Calu3 (cell line): ENCODE results near the gene TBCA. TPM values are rescaled to one million over a fixed set of nuclear protein-coding genes. Genes with fewer than 3 reads are reported as not detected.

Experiments used
- BruUV-seq: library from RNA; stranded (reverse); fragments of 400-500 nt; replicated peaks from 2 replicates; lab custom pipeline; 2021; lab: Mats Ljungman, UMichigan
- CTCF ChIA-PET: fragments of 300-600 bp; sonication (Branson Sonifier 250); formaldehyde crosslinking; loops from one replicate; lab custom pipeline; 2022; ENCODE audit warnings: antibody characterized with exemption; lab: Charles Lee
- DNase-seq: peaks from one replicate; pipeline ENCODE4 v3.0.0; 2022
- H3K27ac Mint-ChIP-seq: one replicate; pipeline ENCODE4 v1.8.0; 2022; ENCODE audit warnings: mixed read lengths; ENCODE audit not compliant: unreplicated experiment
- H3K27me3 Mint-ChIP-seq: one replicate; pipeline ENCODE4 v1.8.0; 2022; ENCODE audit warnings: mixed read lengths; ENCODE audit not compliant: unreplicated experiment
- H3K36me3 Mint-ChIP-seq: one replicate; pipeline ENCODE4 v1.8.0; 2022; ENCODE audit warnings: mild to moderate bottlenecking, moderate library complexity, mixed read lengths; ENCODE audit not compliant: insufficient read depth, unreplicated experiment
- H3K4me1 Mint-ChIP-seq: one replicate; pipeline ENCODE4 v1.8.0; 2022; ENCODE audit warnings: mild to moderate bottlenecking, low read depth, mixed read lengths; ENCODE audit not compliant: unreplicated experiment
- H3K4me3 Mint-ChIP-seq: one replicate; pipeline ENCODE4 v1.8.0; 2022; ENCODE audit warnings: mild to moderate bottlenecking, low read depth, moderate library complexity, mixed read lengths; ENCODE audit not compliant: unreplicated experiment
- H3K9me3 Mint-ChIP-seq: one replicate; pipeline ENCODE4 v1.8.0; 2022; ENCODE audit warnings: low read depth, mixed read lengths; ENCODE audit not compliant: unreplicated experiment
- intact Hi-C: fragments of 100-400 bp; cut with micrococcal nuclease; formaldehyde crosslinking; loops from one replicate; pipeline ENCODE4 v1.10.0; 2022; ENCODE audit not compliant: unreplicated experiment
- total RNA-seq: library from RNA; stranded (reverse); gene quantifications from 2 replicates; pipeline ENCODE4 v1.2.3, GENCODE V29; 2022
- TF ChIP-seq, protein P1 (sequence below): fragments of 200-600 bp; IDR thresholded peaks from one replicate; pipeline ENCODE4 v1.8.0; 2022; ENCODE audit warnings: antibody characterized with exemption; ENCODE audit not compliant: unreplicated experiment

TBCA gene
- total RNA-seq, 1 experiment from 2014 or later = 310 TPM

DNA sequence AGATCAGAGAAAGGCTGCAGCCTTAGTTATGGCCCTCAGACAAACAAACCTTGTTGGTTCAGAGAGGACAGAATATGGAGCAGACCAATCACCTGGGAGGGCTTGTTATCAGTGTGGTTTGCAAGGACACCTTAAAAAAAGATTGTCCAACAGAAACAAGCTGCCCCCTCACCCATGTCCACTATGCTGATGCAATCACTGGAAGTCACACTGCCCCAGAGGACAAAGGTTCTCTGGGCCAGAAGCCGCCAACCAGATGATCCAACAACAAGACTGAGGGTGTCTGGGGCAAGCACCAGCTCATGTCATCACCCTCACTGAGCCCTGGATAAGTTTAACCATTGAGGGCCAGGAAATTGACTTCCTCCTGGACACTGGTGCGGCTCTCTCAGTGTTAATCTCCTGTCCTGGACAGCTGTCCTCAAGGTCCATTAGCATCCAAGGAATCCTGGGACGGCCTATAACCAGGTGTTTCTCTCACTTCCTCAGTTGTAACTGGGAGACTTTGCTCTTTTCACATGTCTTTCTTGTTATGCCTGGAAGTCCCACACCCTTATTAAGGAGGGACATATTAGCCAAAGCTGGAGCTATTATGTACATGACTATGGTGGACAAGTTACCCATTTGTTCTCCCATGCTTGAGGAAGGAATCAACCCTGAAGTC, 36.9 kb upstream of the TBCA start:
- H3K36me3 Mint-ChIP-seq = no peaks in the 10 kb centered on the region
- TF ChIP-seq, protein P1, sequence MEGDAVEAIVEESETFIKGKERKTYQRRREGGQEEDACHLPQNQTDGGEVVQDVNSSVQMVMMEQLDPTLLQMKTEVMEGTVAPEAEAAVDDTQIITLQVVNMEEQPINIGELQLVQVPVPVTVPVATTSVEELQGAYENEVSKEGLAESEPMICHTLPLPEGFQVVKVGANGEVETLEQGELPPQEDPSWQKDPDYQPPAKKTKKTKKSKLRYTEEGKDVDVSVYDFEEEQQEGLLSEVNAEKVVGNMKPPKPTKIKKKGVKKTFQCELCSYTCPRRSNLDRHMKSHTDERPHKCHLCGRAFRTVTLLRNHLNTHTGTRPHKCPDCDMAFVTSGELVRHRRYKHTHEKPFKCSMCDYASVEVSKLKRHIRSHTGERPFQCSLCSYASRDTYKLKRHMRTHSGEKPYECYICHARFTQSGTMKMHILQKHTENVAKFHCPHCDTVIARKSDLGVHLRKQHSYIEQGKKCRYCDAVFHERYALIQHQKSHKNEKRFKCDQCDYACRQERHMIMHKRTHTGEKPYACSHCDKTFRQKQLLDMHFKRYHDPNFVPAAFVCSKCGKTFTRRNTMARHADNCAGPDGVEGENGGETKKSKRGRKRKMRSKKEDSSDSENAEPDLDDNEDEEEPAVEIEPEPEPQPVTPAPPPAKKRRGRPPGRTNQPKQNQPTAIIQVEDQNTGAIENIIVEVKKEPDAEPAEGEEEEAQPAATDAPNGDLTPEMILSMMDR = no peak
- CTCF ChIA-PET = interaction anchor here (0.6 kb wide), 1 partner anchor 988 kb away, joined by 5 read pairs; no protein-coding TSS in a partner anchor
- no peak for DNase-seq
- intact Hi-C loops = no loop called here
- no TSS peak for BruUV-seq
- no peaks in the 10 kb centered on the region for H3K4me1 Mint-ChIP-seq
- no peak overlapping the region for H3K4me3 Mint-ChIP-seq
- no peak overlapping the region for H3K27ac Mint-ChIP-seq
- H3K27me3 Mint-ChIP-seq = peaks cover 30% of the 10 kb centered on the region
- H3K9me3 Mint-ChIP-seq = peaks cover 9% of the 10 kb centered on the region

GRCh38 chr5:77806213-77806843, 30.2 kb upstream of the TBCA start:
- BruUV-seq = no TSS peak

GRCh38 chr5:77798456-77798855, 22.3 kb upstream of the TBCA start:
- Mint-ChIP-seq H3K4me1 (no peaks in the 10 kb centered on the region), H3K9me3 (peaks cover 7% of the 10 kb centered on the region), H3K36me3 (no peaks in the 10 kb centered on the region), H3K4me3 (no peak overlapping the region), H3K27ac (no peak overlapping the region), H3K27me3 (peaks cover 46% of the 10 kb centered on the region)
- no peak for DNase-seq
- CTCF ChIA-PET = interaction anchor here (0.7 kb wide), 1 partner anchor 72 kb away, joined by 3 read pairs; no protein-coding TSS in a partner anchor
- TF ChIP-seq, protein P1 = no peak
- no TSS peak for BruUV-seq
- intact Hi-C loops = no loop called here

More at GRCh38 chr5:77806213-77806843, 30.2 kb upstream of the TBCA start:
- CTCF ChIA-PET = interaction anchor here (0.6 to 0.7 kb wide), 3 partner anchors 9 to 343 kb away, joined by 3 read pairs; no protein-coding TSS in a partner anchor
- DNase-seq = no peak
- TF ChIP-seq, protein P1 = no peak
- Mint-ChIP-seq H3K27me3 (peaks cover 7% of the 10 kb centered on the region), H3K27ac (no peak overlapping the region), H3K9me3 (peaks cover 5% of the 10 kb centered on the region), H3K4me1 (peaks cover 9% of the 10 kb centered on the region), H3K4me3 (peak overlapping the region; percentile 3), H3K36me3 (no peaks in the 10 kb centered on the region)
- intact Hi-C loops = no loop called here

GRCh38 chr5:77797136-77797535, 21.0 kb upstream of the TBCA start:
- H3K36me3 Mint-ChIP-seq = no peaks in the 10 kb centered on the region
- CTCF ChIA-PET = interaction anchor here (0.6 kb wide), 1 partner anchor 38 kb away, joined by 3 read pairs; no protein-coding TSS in a partner anchor
- TF ChIP-seq, protein P1 = no peak
- intact Hi-C loops = no loop called here
- no peak for DNase-seq
- BruUV-seq = no TSS peak
- H3K4me1 Mint-ChIP-seq = no peaks in the 10 kb centered on the region
- peaks cover 7% of the 10 kb centered on the region for H3K9me3 Mint-ChIP-seq
- peaks cover 46% of the 10 kb centered on the region for H3K27me3 Mint-ChIP-seq
- H3K4me3 Mint-ChIP-seq = no peak overlapping the region
- H3K27ac Mint-ChIP-seq = no peak overlapping the region
